Measurements from ENCODE around the gene ABCD1. TPM values are rescaled to one million over a fixed set of nuclear protein-coding genes. Genes with fewer than 3 reads are reported as not detected.

The ABCD1 gene
- total RNA-seq, 5 donors from 2014 or later (not counting 1 experiment from before 2014, with no cell fraction given), result 6.9 to 10.7 (median 7.9) TPM

- peaks cover 0 to 4% of the 10 kb centered on the region in 2 donors for H3K27me3 Mint-ChIP-seq
- 86% methylated on average over 28 of the region's 56 CpGs for WGBS (ENCODE audit: insufficient coverage)
- CTCF ChIA-PET, result no interaction called here
- no peak overlapping the region for H3K27ac Mint-ChIP-seq
- H3K36me3 Mint-ChIP-seq, result no peaks in the 10 kb centered on the region
- peaks cover 7 to 12% (median 11%) of the 10 kb centered on the region in 3 donors for H3K4me1 Mint-ChIP-seq
- peaks cover 0 to 3% of the 10 kb centered on the region in 2 experiments for H3K27me3 ChIP-seq (replicated peaks in 1 of 2; ENCODE audit: control insufficient read depth in 2 of 2, extremely low read depth in 1 of 2, insufficient read depth in 2 of 2, low read length in 1 of 2)
- H3K4me3 Mint-ChIP-seq, result no peak overlapping the region
- ATAC-seq (replicated peaks in 1 of 4) (no peak), DNase-seq (peak in 2 of 35 experiments; percentile 2 to 4)
- POLR2A ChIA-PET, result no interaction called here
- no peaks in the 10 kb centered on the region for H3K9me3 ChIP-seq
- no peak overlapping the region for H3K27ac ChIP-seq (ENCODE audit: low read length)
- H3K4me3 ChIP-seq (ENCODE audit: control insufficient read depth in 1 of 2, extremely low read depth in 1 of 2, low read length in 1 of 2), result no peak overlapping the region
- H3K36me3 ChIP-seq (ENCODE audit: control insufficient read depth in 2 of 2, extremely low read depth in 1 of 2, insufficient read depth in 1 of 2, low read length in 1 of 2), result no peaks in the 10 kb centered on the region
- peaks cover 0 to 18% of the 10 kb centered on the region in 2 experiments for H3K4me1 ChIP-seq (ENCODE audit: control insufficient read depth in 1 of 2, extremely low read depth in 1 of 2, insufficient read depth in 2 of 2, low read length in 2 of 2)
- H3K9me3 Mint-ChIP-seq, result no peaks in the 10 kb centered on the region
Observed at GRCh38 chrX:153766871-153767673, 42.4 kb downstream of the ABCD1 start.

GRCh38 chrX:153767674-153768055 is 43.0 kb downstream of the ABCD1 start:
- H3K9me3 Mint-ChIP-seq, result no peaks in the 10 kb centered on the region
- Histone ChIP-seq H3K9me3 (no peaks in the 10 kb centered on the region), H3K4me1 (ENCODE audit: control insufficient read depth in 1 of 2, extremely low read depth in 1 of 2, insufficient read depth in 2 of 2, low read length in 2 of 2) (peaks cover 0 to 18% of the 10 kb centered on the region in 2 experiments), H3K36me3 (ENCODE audit: control insufficient read depth in 2 of 2, extremely low read depth in 1 of 2, insufficient read depth in 1 of 2, low read length in 1 of 2) (no peaks in the 10 kb centered on the region), H3K27ac (ENCODE audit: low read length) (no peak overlapping the region), H3K4me3 (ENCODE audit: control insufficient read depth in 1 of 2, extremely low read depth in 1 of 2, low read length in 1 of 2) (no peak overlapping the region), H3K27me3 (replicated peaks in 1 of 2; ENCODE audit: control insufficient read depth in 2 of 2, extremely low read depth in 1 of 2, insufficient read depth in 2 of 2, low read length in 1 of 2) (peaks cover 0 to 3% of the 10 kb centered on the region in 2 experiments)
- H3K4me1 Mint-ChIP-seq, result peaks cover 7 to 12% (median 11%) of the 10 kb centered on the region in 3 donors
- H3K4me3 Mint-ChIP-seq, result no peak overlapping the region
- no peak overlapping the region for H3K27ac Mint-ChIP-seq
- DNase-seq (peak in 1 of 35 experiments; percentile 2), ATAC-seq (replicated peaks in 1 of 4) (no peak)
- H3K36me3 Mint-ChIP-seq, result no peaks in the 10 kb centered on the region
- WGBS (ENCODE audit: insufficient coverage), result 100% methylated on average over 6 of the region's 20 CpGs
- peaks cover 0 to 4% of the 10 kb centered on the region in 2 donors for H3K27me3 Mint-ChIP-seq
- POLR2A ChIA-PET, result no interaction called here
- CTCF ChIA-PET, result no interaction called here

- POLR2A ChIA-PET, result no interaction called here
- Histone ChIP-seq H3K4me3 (ENCODE audit: control insufficient read depth in 1 of 2, extremely low read depth in 1 of 2, low read length in 1 of 2) (no peak overlapping the region), H3K9me3 (no peaks in the 10 kb centered on the region), H3K27me3 (replicated peaks in 1 of 2; ENCODE audit: control insufficient read depth in 2 of 2, extremely low read depth in 1 of 2, insufficient read depth in 2 of 2, low read length in 1 of 2) (no peaks in the 10 kb centered on the region), H3K27ac (ENCODE audit: low read length) (no peak overlapping the region), H3K4me1 (ENCODE audit: control insufficient read depth in 1 of 2, extremely low read depth in 1 of 2, insufficient read depth in 2 of 2, low read length in 2 of 2) (peaks cover 0 to 18% of the 10 kb centered on the region in 2 experiments), H3K36me3 (ENCODE audit: control insufficient read depth in 2 of 2, extremely low read depth in 1 of 2, insufficient read depth in 1 of 2, low read length in 1 of 2) (no peaks in the 10 kb centered on the region)
- no peak overlapping the region for H3K27ac Mint-ChIP-seq
- H3K27me3 Mint-ChIP-seq, result peaks cover 0 to 4% of the 10 kb centered on the region in 2 donors
- 94% methylated on average over 3 of the region's 22 CpGs for WGBS (ENCODE audit: insufficient coverage)
- DNase-seq (peak in 1 of 35 experiments; percentile 2), ATAC-seq (replicated peaks in 1 of 4) (no peak)
- CTCF ChIA-PET, result no interaction called here
- H3K4me1 Mint-ChIP-seq, result peaks cover 7 to 12% (median 11%) of the 10 kb centered on the region in 3 donors
- H3K4me3 Mint-ChIP-seq, result no peak overlapping the region
- H3K9me3 Mint-ChIP-seq, result no peaks in the 10 kb centered on the region
- H3K36me3 Mint-ChIP-seq, result no peaks in the 10 kb centered on the region
Observed at GRCh38 chrX:153768311-153769157, 43.9 kb downstream of the ABCD1 start.

- POLR2A ChIA-PET, result no interaction called here
- no peaks in the 10 kb centered on the region for H3K9me3 ChIP-seq
- no peaks in the 10 kb centered on the region for H3K36me3 ChIP-seq (ENCODE audit: control insufficient read depth in 2 of 2, extremely low read depth in 1 of 2, insufficient read depth in 1 of 2, low read length in 1 of 2)
- CTCF ChIA-PET, result no interaction called here
- Mint-ChIP-seq H3K9me3 (no peaks in the 10 kb centered on the region), H3K4me1 (peaks cover 4 to 8% (median 7%) of the 10 kb centered on the region in 3 donors), H3K36me3 (no peaks in the 10 kb centered on the region), H3K27me3 (no peaks in the 10 kb centered on the region), H3K27ac (no peak overlapping the region), H3K4me3 (no peak overlapping the region)
- ATAC-seq (replicated peaks in 1 of 4) (no peak), DNase-seq (peak in 1 of 35 experiments; percentile 2)
- H3K4me1 ChIP-seq (ENCODE audit: control insufficient read depth in 1 of 2, extremely low read depth in 1 of 2, insufficient read depth in 2 of 2, low read length in 2 of 2), result peaks cover 0 to 12% of the 10 kb centered on the region in 2 experiments
- 93% methylated on average over 8 of the region's 23 CpGs for WGBS (ENCODE audit: insufficient coverage)
- no peaks in the 10 kb centered on the region for H3K27me3 ChIP-seq (replicated peaks in 1 of 2; ENCODE audit: control insufficient read depth in 2 of 2, extremely low read depth in 1 of 2, insufficient read depth in 2 of 2, low read length in 1 of 2)
- H3K4me3 ChIP-seq (ENCODE audit: control insufficient read depth in 1 of 2, extremely low read depth in 1 of 2, low read length in 1 of 2), result no peak overlapping the region
- H3K27ac ChIP-seq (ENCODE audit: low read length), result no peak overlapping the region
Observed at GRCh38 chrX:153769158-153769864, 44.7 kb downstream of the ABCD1 start.

GRCh38 chrX:153769865-153770600 is 45.4 kb downstream of the ABCD1 start:
- no peak for ATAC-seq (replicated peaks in 1 of 4)
- ChIA-PET POLR2A (no interaction called here), CTCF (no interaction called here)
- Histone ChIP-seq H3K4me3 (ENCODE audit: control insufficient read depth in 1 of 2, extremely low read depth in 1 of 2, low read length in 1 of 2) (no peak overlapping the region), H3K36me3 (ENCODE audit: control insufficient read depth in 2 of 2, extremely low read depth in 1 of 2, insufficient read depth in 1 of 2, low read length in 1 of 2) (no peaks in the 10 kb centered on the region), H3K27me3 (replicated peaks in 1 of 2; ENCODE audit: control insufficient read depth in 2 of 2, extremely low read depth in 1 of 2, insufficient read depth in 2 of 2, low read length in 1 of 2) (no peaks in the 10 kb centered on the region), H3K9me3 (no peaks in the 10 kb centered on the region), H3K27ac (ENCODE audit: low read length) (no peak overlapping the region), H3K4me1 (ENCODE audit: control insufficient read depth in 1 of 2, extremely low read depth in 1 of 2, insufficient read depth in 2 of 2, low read length in 2 of 2) (peaks cover 0 to 12% of the 10 kb centered on the region in 2 experiments)
- H3K4me3 Mint-ChIP-seq, result no peak overlapping the region
- no peak overlapping the region for H3K27ac Mint-ChIP-seq
- H3K9me3 Mint-ChIP-seq, result no peaks in the 10 kb centered on the region
- H3K36me3 Mint-ChIP-seq, result no peaks in the 10 kb centered on the region
- peak in 1 of 35 experiments; percentile 1 for DNase-seq
- no peaks in the 10 kb centered on the region for H3K27me3 Mint-ChIP-seq
- peaks cover 4 to 8% (median 7%) of the 10 kb centered on the region in 3 donors for H3K4me1 Mint-ChIP-seq
- 90% methylated on average over 7 of the region's 25 CpGs for WGBS (ENCODE audit: insufficient coverage)
